ENCODE data around the gene HAAO. TPM values are rescaled to one million over a fixed set of nuclear protein-coding genes. Genes with fewer than 3 reads are reported as not detected.

Gene HAAO
- total and polyA plus RNA-seq, 12 donors: 2.7 to 30.1 (median 12.6) TPM

DNA sequence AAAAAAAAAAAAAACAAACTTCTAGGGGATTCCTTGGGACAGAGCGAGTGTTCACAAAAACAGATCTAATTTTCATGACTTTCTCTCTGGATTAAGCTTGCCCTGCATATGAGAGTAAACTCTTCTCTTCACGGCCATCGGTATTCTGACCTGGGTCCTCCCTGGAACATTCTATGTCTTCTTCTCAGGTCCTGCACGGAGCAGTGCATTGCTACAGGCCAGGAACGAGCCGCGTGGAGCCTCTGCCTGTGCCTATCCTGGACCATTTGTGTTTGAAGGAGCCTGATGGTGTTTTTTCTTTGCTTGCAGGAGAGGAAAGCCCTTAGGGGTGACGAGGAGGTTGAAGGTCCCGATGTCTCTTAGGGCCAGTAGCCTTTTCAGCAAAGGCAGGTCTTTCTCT lies 26.7 kb downstream of the HAAO start:
- Histone ChIP-seq H3K9me3 (replicated peaks in 1 of 3) (no peaks in the 10 kb centered on the region), H3K36me3 (replicated peaks in 1 of 2) (no peaks in the 10 kb centered on the region), H3K4me3 (no peak overlapping the region), H3K4me1 (replicated peaks in 1 of 2) (no peaks in the 10 kb centered on the region), H3K27me3 (no peaks in the 10 kb centered on the region), H3K27ac (no peak overlapping the region)
- peak in 1 of 7 donors; percentile 43 for DNase-seq
- TF ChIP-seq POLR2A (IDR thresholded peaks at IDR 0.05): no peak
- TF ChIP-seq, protein P1, sequence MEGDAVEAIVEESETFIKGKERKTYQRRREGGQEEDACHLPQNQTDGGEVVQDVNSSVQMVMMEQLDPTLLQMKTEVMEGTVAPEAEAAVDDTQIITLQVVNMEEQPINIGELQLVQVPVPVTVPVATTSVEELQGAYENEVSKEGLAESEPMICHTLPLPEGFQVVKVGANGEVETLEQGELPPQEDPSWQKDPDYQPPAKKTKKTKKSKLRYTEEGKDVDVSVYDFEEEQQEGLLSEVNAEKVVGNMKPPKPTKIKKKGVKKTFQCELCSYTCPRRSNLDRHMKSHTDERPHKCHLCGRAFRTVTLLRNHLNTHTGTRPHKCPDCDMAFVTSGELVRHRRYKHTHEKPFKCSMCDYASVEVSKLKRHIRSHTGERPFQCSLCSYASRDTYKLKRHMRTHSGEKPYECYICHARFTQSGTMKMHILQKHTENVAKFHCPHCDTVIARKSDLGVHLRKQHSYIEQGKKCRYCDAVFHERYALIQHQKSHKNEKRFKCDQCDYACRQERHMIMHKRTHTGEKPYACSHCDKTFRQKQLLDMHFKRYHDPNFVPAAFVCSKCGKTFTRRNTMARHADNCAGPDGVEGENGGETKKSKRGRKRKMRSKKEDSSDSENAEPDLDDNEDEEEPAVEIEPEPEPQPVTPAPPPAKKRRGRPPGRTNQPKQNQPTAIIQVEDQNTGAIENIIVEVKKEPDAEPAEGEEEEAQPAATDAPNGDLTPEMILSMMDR (IDR thresholded peaks at IDR 0.05): no peak
- intact Hi-C loops (cut with DNase I): no loop called here
- 94 to 98% (median 96%) methylated on average over 9 of the region's 9 CpGs for WGBS, 4 donors

DNA sequence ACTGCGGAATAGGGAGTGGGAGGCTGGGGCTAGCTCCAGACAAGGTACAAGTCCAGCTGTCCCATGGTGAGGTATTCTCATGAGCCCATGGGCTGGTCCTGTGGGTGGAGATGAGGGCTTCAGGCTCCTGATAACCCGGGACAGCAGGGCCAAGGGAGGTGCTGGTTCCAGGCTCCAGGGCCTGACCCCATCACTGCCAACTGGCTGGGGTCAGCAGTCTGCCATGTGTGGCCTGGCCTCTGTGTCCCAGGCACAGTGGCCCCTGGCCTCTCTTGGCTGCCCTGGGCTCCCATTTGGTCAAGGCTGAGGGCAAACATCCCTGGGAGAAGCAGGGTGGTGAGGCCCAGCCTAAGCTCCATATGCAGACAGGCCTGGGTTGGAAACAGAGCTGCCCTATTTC lies 27.5 kb downstream of the HAAO start:
- H3K4me1 ChIP-seq (replicated peaks in 1 of 2): no peaks in the 10 kb centered on the region
- TF ChIP-seq, protein P1 (IDR thresholded peaks at IDR 0.05): no peak
- TF ChIP-seq POLR2A (IDR thresholded peaks at IDR 0.05): no peak
- H3K9me3 ChIP-seq (replicated peaks in 1 of 3): no peaks in the 10 kb centered on the region
- no peak overlapping the region for H3K27ac ChIP-seq
- intact Hi-C loops (cut with DNase I): no loop called here
- no peak overlapping the region for H3K4me3 ChIP-seq
- H3K27me3 ChIP-seq: no peaks in the 10 kb centered on the region
- H3K36me3 ChIP-seq (replicated peaks in 1 of 2): no peaks in the 10 kb centered on the region
- WGBS, 4 donors: 90 to 96% methylated on average over 2 of the region's 2 CpGs; no CpG with 5 or more reads in 2 of the 4 donors
- DNase-seq: peak in 1 of 7 donors; percentile 31

DNA sequence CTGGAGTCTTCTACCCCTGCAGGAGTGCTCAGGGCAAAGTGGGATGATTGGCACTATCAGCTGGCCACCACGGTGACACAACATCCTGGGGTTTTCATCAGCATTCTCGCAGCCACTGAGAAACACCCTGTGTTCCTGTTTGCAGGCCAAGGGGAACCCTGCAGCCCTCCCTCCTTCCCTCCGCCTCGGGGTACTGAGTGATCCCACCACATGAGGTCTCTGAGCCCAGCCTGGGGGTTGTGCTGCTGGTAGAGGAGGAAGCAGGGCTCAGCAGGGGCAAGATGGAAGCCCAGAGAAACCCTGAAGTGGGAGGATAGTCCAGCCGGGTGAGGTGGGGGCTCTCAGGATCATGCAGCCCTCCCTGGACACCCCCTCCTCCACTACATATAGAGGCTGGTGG lies 28.3 kb downstream of the HAAO start, which contains the start of gene OXER1:
Gene OXER1 (minus strand): TSS at position 40 of the 400 bp plus-strand sequence. CDS start 73 bp downstream, outside the sequence.
- WGBS, 4 donors: 68 to 80% (median 77%) methylated on average over 4 to 5 of the region's 5 CpGs
- intact Hi-C loops (cut with DNase I): no loop called here
- no peaks in the 10 kb centered on the region for H3K36me3 ChIP-seq (replicated peaks in 1 of 2)
- TF ChIP-seq POLR2A (IDR thresholded peaks at IDR 0.05): no peak
- TF ChIP-seq, protein P1 (IDR thresholded peaks at IDR 0.05): no peak
- H3K27ac ChIP-seq: no peak within 1 kb of the TSS
- H3K4me1 ChIP-seq (replicated peaks in 1 of 2): no peaks in the 10 kb centered on the region
- H3K9me3 ChIP-seq (replicated peaks in 1 of 3): no peaks in the 10 kb centered on the region
- H3K4me3 ChIP-seq: no peak within 1 kb of the TSS
- no peak for DNase-seq
- H3K27me3 ChIP-seq: no peaks in the 10 kb centered on the region

DNA sequence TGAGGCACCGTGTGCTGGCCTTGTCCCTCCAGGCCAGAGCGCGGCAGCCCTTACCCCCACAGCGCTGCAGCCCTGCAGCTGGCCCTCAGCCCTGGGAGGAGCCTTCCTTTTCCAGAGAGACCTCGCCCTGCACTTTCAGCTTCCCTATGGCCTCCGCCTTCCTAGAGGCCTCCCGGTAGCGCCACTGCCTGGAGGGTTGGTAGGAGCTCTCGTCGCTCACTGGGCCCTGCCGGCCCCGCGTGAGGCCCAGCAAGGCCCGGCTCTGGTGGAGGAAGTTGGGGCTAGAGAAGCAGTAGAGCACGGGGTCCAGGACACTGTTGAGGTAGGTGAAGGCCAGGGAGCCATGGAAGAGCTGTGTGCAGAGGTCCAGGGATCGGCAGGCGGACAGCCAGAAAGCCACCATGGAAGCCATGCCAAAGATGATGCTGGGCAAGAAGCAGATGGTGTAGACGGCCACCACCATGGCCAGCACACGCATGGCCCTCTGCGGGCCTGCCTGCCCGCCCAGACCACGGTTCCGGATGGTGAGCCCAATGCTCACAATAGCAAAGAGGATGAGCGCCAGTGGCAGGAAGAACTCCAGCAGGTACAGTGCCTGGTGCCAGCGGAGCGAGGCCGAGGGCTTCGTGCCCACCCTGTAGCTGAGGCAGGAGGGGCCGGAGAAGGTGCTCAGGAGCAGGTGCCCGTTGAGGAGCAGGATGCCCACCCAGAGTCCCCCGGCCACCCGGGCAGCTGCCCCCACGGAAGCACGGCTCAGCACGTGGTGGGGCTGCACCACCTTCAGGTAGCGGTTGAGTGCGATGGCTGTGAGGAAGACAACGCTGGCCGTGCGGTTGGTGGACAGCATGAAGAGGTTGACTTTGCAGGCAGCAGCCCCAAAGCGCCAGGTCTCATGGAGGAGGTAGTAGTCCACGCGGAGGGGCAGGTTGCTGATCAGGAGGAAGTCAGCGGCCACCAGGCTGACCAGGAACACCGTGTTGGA lies 29.3 kb downstream of the HAAO start:
- 94 to 96% (median 95%) methylated on average over 31 to 45 of the region's 45 CpGs for WGBS, 4 donors
- Histone ChIP-seq H3K27ac (no peak overlapping the region), H3K9me3 (replicated peaks in 1 of 3) (no peaks in the 10 kb centered on the region), H3K36me3 (replicated peaks in 1 of 2) (no peaks in the 10 kb centered on the region), H3K4me1 (replicated peaks in 1 of 2) (no peaks in the 10 kb centered on the region), H3K4me3 (no peak overlapping the region), H3K27me3 (no peaks in the 10 kb centered on the region)
- DNase-seq: no peak
- no peak for TF ChIP-seq POLR2A (IDR thresholded peaks at IDR 0.05)
- TF ChIP-seq, protein P1 (IDR thresholded peaks at IDR 0.05): no peak
- intact Hi-C loops (cut with DNase I): no loop called here
